Measurements from ENCODE around the gene TMEM8B. TPM values are rescaled to one million over a fixed set of nuclear protein-coding genes. Genes with fewer than 3 reads are reported as not detected.
A peak's percentile ranks its signal among the peaks of the same experiment; 100 is the strongest.

Gene TMEM8B
- total RNA-seq, 1 experiment from 2014 or later = 2.1 TPM

DNA sequence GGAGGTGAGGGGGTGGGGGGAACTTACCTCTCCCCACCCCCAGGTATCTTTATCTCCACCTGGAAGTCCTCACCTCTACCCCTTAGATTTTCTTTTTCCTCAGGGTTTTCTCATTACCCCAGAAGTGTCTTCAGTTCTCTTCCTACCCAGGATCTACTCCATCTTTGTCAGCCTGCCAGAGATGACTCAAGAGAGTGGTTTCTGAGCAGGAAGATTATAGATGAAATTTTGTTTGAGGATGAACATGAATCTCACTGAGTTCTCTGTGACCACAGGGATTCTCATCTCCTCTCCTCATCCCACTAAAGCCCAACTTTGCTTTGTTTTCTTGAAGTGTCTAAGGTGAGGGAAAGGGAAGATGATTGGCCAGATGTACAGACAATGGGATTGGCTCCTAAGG is 9.0 kb upstream of the TMEM8B start:
- H3K9me3 ChIP-seq (replicated peaks) = no peaks in the 10 kb centered on the region
- no peak for DNase-seq
- no peaks in the 10 kb centered on the region for H3K36me3 ChIP-seq
- H3K27ac ChIP-seq = no peak overlapping the region
- H3K4me3 ChIP-seq = no peak overlapping the region
- H3K27me3 ChIP-seq = no peaks in the 10 kb centered on the region
- H3K4me1 ChIP-seq = no peaks in the 10 kb centered on the region

DNA sequence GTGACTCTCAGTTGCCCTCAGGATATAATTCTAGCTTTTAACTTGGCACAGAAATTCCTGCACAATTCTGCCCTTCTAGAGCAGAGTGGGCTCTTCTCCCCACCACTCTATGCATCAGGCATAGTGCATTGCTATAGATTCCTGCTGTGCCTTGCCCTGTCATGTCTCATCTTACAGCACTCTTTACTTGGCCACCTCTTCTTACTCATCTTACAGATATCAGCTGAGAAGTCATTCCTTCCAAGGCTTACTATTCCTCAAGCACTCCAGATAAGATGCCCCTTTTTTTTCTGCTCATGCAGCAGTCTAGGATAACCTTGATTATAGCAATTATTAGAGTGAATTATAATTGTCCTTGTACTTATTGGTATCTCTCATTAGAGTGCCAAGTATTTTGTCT is 6.1 kb upstream of the TMEM8B start:
- Histone ChIP-seq H3K4me3 (no peak overlapping the region), H3K27me3 (no peaks in the 10 kb centered on the region), H3K4me1 (peaks cover 6% of the 10 kb centered on the region), H3K36me3 (no peaks in the 10 kb centered on the region), H3K9me3 (replicated peaks) (no peaks in the 10 kb centered on the region), H3K27ac (no peak overlapping the region)
- DNase-seq = no peak

DNA sequence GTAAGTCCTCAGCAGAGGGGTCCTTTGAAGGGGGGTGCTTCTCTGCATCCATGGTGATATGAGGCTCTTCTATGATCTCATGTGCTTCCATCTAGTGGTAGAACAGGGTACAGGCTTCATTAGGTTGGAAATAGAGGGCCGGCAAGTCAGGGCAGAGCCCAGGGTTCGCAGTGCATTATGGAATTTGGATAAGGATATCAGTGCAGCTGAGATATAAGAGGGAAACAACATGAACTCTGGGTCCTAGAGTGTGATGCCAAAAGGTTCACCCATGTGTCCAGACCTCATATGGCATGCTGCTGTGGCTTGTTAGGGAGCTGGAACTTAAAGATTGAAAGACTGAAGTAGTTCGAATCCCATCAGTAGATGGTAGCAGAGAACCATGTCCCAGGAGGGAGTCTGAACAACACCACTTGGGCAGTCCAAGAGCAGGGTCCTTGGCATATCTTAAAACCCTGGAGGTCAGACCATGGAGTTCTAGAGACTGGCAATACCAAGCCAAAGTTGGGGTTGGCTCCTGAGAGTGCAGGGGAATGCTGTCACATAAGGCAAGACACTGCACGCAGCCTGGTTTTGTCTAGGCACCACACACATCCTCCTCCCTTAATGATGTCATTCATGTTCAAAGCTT is 2.8 kb upstream of the TMEM8B start:
- peak; percentile 49 to 76 for DNase-seq
- Histone ChIP-seq H3K27me3 (no peaks in the 10 kb centered on the region), H3K36me3 (no peaks in the 10 kb centered on the region), H3K27ac (no peak overlapping the region), H3K9me3 (replicated peaks) (no peaks in the 10 kb centered on the region), H3K4me3 (no peak overlapping the region), H3K4me1 (peaks cover 15% of the 10 kb centered on the region)

DNA sequence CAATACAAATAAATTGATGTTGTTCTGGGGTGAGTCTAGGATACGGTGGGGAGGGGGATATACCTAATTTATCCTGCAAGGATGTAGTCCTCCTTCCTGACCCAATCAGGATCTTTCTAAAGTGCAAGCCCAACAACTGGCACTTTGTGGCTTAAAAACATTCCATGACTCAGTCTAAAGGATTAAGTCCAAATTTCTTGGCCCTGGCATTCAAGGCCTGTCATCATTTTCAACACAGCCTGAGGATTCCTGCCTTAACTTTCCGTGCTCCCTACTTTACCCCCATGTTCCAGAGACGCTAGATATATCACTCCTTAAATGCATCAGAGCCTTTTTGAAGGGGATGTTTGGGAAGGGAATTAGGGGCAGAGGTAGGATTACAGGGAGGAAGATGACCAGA is 1.5 kb upstream of the TMEM8B start:
- DNase-seq = peak in 1 of 2 experiments; percentile 17
- Histone ChIP-seq H3K36me3 (no peaks in the 10 kb centered on the region), H3K9me3 (replicated peaks) (no peaks in the 10 kb centered on the region), H3K4me3 (no peak overlapping the region), H3K4me1 (peaks cover 15% of the 10 kb centered on the region), H3K27ac (no peak overlapping the region), H3K27me3 (no peaks in the 10 kb centered on the region)

DNA sequence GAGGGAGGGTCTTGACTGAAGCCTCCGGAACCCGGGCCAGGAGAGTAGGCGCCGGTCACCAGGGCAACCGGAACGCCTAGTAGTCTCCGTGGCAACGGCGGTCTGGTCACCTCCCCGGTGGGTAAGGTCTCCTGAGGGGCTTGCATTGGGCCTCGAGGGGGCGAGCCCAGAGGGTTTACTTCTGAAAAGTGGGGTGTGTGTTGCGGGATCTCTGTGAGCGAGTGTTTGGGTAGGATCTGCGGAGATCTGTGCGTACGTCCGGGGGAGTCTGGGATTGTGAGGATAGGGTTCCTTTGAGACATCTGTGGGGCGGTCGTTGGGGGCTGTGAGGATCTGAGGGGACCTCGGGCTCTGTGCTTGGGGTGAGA is 328 bp upstream of the TMEM8B start, which contains the start of gene FAM221B:
FAM221B (minus strand) TSS at position 17 of the 368 bp plus-strand sequence. CDS start 2,571 bp downstream, outside the sequence.
- peak within 1 kb of the TSS; percentile 39; the same call in 1 of the 2 replicates for H3K27ac ChIP-seq
- H3K4me3 ChIP-seq = peak within 1 kb of the TSS; percentile 90
- no peaks in the 10 kb centered on the region for H3K27me3 ChIP-seq
- no peaks in the 10 kb centered on the region for H3K36me3 ChIP-seq
- H3K9me3 ChIP-seq (replicated peaks) = no peaks in the 10 kb centered on the region
- peaks cover 15% of the 10 kb centered on the region for H3K4me1 ChIP-seq
- DNase-seq = no peak

DNA sequence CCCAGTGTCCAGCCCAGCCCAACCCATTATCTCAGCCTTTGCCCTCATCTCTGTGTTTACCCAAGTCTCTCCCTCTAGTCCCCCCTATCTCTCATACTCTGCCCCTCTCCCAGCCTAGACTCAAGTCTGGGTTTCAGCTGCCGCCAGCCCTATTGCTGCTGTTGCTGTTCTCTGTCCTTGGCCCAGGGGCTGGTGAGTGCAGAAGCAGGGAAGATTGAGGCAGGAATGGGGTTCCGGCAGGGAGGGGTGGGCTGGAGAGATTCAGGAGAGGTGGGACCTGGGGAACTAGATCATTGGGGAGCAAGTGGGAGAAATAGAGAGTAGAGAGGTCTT is 702 bp downstream of the TMEM8B start:
- no peak overlapping the region; the same call in 1 of the 2 replicates for H3K27ac ChIP-seq
- H3K4me3 ChIP-seq = peak overlapping the region; percentile 90
- H3K27me3 ChIP-seq = no peaks in the 10 kb centered on the region
- peaks cover 15% of the 10 kb centered on the region for H3K4me1 ChIP-seq
- DNase-seq = no peak
- no peaks in the 10 kb centered on the region for H3K9me3 ChIP-seq (replicated peaks)
- no peaks in the 10 kb centered on the region for H3K36me3 ChIP-seq

DNA sequence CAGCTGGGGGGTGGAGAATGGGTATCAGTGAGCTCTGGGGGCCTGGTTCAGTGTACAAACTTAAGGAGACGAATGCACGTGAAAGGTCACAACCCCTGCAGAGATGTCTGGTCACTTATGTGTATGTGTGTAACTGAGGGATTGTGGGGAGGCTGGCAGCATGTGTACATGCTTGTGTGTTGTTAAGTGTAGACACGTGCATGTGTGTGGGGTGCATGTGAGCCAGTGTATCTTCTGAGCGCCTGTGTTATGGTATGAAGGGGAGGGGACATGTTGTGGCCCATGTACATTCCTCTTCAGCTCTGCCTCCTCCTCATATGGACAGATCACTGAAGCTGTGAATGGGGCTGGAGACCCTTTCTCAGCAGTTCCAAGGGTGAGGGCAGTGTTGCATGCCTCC is 2.0 kb downstream of the TMEM8B start:
- H3K4me3 ChIP-seq = no peak overlapping the region
- H3K36me3 ChIP-seq = no peaks in the 10 kb centered on the region
- H3K4me1 ChIP-seq = peaks cover 15% of the 10 kb centered on the region
- no peaks in the 10 kb centered on the region for H3K27me3 ChIP-seq
- no peak overlapping the region for H3K27ac ChIP-seq
- H3K9me3 ChIP-seq (replicated peaks) = no peaks in the 10 kb centered on the region
- no peak for DNase-seq

DNA sequence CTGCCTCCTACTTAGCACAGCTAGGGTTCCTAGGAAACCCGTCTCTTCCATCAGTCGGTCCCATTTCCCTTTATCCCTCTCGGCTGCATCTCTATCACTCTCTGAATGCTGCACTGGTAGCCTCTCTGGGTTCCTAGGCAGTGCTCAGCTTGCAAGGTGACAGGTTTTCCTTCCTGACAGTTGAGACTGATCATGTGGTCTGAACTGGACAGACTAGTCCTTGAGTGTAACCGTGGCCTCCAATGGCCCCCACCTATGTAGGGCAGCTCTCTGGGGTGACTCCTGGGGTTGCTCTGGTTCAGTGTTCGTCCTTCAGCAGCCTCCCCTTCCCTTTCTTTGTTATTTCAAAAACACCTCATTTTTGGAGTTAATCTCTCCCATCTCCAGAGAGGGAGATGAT is 3.8 kb downstream of the TMEM8B start:
- H3K9me3 ChIP-seq (replicated peaks) = no peaks in the 10 kb centered on the region
- no peak overlapping the region for H3K27ac ChIP-seq
- H3K4me1 ChIP-seq = peaks cover 8% of the 10 kb centered on the region
- H3K36me3 ChIP-seq = no peaks in the 10 kb centered on the region
- no peak overlapping the region for H3K4me3 ChIP-seq
- no peak for DNase-seq
- no peaks in the 10 kb centered on the region for H3K27me3 ChIP-seq

DNA sequence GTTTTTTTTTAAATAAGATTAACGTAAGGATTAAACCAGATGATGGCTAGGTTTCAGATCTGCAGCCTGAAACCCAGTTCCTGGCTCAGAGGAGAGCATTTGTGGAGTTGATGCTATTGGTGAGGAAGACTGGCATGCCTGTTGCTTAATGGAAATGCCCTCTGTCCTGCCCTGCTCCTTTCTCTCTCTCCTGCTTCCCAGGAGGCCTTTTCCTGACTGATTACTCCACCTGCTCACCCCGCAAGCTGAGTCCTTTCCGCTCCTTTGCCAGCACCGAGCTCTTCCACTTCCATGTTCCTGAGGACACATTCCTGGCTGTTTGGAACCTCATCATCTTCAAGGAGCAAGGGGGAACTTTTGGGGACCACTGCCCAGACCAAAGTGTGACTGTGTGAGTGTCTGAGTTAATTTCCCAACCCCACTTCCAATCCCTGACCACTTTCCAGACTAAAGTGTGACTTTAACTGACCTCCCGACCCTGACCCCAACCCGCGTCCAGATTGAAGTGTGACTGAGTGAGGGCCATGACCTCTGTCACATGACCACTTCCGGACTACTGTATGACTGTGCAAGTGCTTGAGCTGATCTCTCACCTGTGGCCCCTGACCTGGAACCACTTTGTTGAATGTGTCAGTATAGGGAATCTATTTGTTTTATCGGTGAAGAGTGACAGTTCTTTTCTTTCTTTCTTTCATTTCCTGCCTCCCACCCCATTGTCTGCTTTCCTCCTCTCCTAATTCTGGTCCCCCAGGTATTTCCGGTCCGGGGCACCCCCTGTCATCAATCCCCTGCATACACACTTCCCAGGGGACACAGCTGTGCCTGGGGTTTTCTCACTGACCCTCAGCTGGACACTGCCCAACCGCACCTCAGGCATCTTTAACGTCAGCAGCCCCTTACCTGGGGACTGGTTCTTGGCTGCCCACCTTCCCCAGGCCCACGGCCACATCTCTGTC is 5.5 kb downstream of the TMEM8B start:
- Histone ChIP-seq H3K27ac (no peak overlapping the region), H3K27me3 (no peaks in the 10 kb centered on the region), H3K9me3 (replicated peaks) (no peaks in the 10 kb centered on the region), H3K4me1 (peaks cover 3% of the 10 kb centered on the region; the same call in 1 of the 2 replicates), H3K36me3 (no peaks in the 10 kb centered on the region), H3K4me3 (no peak overlapping the region)
- DNase-seq = no peak

DNA sequence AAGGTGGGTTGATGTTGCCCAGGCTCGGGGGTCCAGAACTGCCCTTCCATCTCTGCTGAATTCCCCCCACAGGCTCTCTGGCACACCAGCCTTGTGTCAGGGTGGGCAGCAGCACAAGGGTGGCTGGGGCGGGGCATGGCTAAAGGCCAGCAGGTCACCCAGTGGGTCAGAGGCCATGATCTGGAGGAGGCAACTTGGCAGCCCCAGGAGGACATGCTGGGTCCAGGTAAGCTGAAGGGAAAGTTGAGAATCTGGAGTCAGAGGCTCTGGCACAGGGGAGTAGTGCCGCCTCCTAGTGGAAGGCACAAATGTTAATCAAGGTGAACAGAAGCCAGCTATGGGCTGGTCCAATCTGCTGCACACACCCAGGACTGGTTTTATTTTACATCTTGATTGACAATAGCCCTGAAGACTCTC is 6.2 kb downstream of the TMEM8B start:
- H3K27ac ChIP-seq = no peak overlapping the region
- H3K9me3 ChIP-seq (replicated peaks) = no peaks in the 10 kb centered on the region
- H3K27me3 ChIP-seq = no peaks in the 10 kb centered on the region
- no peak overlapping the region for H3K4me3 ChIP-seq
- no peaks in the 10 kb centered on the region for H3K4me1 ChIP-seq
- H3K36me3 ChIP-seq = no peaks in the 10 kb centered on the region
- no peak for DNase-seq

DNA sequence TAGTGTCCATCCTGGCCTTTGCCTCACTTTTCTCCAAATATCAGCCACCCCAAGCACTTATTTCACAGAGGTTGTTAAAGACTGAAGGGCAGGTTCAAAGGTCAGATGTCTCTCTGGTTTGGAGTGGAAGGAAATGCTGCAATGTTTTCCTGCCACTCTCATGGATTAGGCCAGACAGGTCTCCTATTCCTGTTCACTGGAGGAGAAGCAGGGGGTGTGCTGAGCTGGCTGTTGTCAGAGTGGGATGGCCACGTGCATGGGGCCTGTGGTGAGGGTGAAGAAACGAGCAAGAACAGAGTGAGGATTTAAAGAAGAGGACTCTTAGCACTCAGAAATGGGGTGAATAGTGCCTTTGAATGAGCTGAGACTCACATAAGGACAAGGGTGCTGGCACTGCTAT is 6.7 kb downstream of the TMEM8B start:
- H3K4me1 ChIP-seq = no peaks in the 10 kb centered on the region
- H3K27ac ChIP-seq = no peak overlapping the region
- no peaks in the 10 kb centered on the region for H3K36me3 ChIP-seq
- H3K27me3 ChIP-seq = no peaks in the 10 kb centered on the region
- H3K4me3 ChIP-seq = no peak overlapping the region
- H3K9me3 ChIP-seq (replicated peaks) = no peaks in the 10 kb centered on the region
- no peak for DNase-seq

DNA sequence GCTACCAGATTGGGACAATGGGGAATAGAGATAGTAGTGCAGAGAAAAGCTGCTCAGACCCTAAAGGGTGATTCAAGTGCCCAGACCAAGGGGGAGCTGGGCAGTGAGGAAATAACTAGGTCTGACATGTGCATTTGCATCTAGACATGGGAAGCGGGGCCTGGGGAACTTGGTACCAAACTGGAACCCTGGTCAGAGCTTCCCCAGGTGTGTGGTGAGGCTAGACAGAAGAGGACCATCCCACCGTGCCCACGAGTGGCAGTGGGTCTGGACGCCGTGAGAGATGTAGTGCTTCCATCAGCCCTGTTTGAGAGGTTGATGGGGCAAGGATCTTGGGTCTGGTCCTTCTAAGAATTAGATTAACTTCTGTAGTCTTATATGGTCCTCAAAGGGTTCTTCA is 7.6 kb downstream of the TMEM8B start:
- no peaks in the 10 kb centered on the region for H3K9me3 ChIP-seq (replicated peaks)
- H3K4me1 ChIP-seq = no peaks in the 10 kb centered on the region
- no peaks in the 10 kb centered on the region for H3K27me3 ChIP-seq
- H3K36me3 ChIP-seq = no peaks in the 10 kb centered on the region
- H3K4me3 ChIP-seq = no peak overlapping the region
- no peak for DNase-seq
- no peak overlapping the region for H3K27ac ChIP-seq

DNA sequence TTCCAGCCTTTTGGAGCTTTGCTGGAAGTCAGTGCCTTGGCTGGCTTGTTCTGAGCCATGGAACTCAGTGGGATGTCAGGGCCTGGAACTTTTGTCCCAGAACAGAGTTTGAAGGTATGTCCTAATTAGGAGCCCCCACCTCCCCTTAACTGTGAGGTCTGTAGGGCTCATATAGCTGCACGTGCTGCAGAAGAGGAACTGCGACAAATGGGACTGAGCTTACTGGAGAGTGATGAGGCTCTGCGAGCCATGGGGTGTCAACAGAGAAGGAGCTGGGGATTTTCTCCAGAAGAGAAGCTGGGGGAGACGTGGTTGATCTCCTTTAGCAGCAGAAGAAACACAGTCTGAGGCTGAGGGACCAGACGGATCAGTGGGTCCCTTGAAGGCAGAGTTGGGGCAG is 10.9 kb downstream of the TMEM8B start:
- Histone ChIP-seq H3K9me3 (replicated peaks) (no peaks in the 10 kb centered on the region), H3K4me1 (no peaks in the 10 kb centered on the region), H3K27ac (no peak overlapping the region), H3K27me3 (no peaks in the 10 kb centered on the region), H3K36me3 (no peaks in the 10 kb centered on the region), H3K4me3 (no peak overlapping the region)
- DNase-seq = no peak

DNA sequence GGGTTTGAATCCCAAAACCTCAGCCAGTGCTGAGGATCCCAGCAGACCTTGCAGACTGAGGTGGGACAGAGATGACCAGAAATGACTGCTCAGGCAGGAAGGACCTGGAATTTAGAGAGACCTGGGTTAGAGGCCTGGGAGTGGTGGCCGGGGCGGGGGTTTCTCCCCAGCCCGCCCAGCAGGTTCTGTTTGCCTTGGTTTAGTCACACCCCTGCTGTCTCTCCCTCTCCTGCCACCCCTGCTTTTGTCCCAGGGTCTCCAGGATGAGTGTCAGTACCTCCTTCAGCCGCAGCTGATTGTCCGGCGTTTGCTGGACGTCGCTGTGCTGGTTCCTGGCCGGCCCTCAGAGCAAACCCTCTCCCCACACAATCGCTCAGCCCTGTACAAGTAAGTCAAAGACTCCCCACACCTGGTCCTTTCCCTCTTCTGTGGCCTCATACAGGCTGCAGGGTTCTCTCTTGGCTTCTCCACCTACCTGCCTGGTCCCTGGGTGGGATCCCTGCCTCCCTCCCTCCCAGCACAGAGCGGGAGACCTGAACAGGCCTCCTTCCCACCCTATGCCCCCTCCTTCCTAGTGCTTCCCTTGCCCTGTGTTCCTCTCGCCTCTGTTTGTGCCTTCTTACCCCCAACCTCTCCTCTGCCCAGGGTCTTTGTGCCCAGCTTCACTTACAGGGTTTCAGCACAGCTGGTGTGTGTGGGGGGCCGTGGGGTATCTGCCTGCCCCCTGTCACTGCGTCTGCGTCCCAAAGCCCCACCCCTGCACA is 12.0 kb downstream of the TMEM8B start:
- H3K9me3 ChIP-seq (replicated peaks) = no peaks in the 10 kb centered on the region
- H3K27ac ChIP-seq = no peak overlapping the region
- no peaks in the 10 kb centered on the region for H3K4me1 ChIP-seq
- H3K36me3 ChIP-seq = no peaks in the 10 kb centered on the region
- H3K4me3 ChIP-seq = no peak overlapping the region
- H3K27me3 ChIP-seq = no peaks in the 10 kb centered on the region
- no peak for DNase-seq

DNA sequence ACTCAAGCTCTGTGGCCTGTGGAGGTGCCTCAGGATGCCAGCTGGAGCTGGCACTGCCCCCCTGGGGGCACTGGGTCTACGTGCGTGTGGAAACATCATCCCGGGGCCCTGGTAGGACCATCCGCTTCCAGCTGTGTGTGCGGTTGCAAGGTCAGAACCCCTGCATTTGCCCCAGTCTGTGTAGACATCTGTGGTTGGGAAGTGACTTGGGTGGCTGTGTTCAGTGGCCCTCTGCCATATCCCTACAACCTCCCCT is 12.5 kb downstream of the TMEM8B start:
- H3K4me1 ChIP-seq = no peaks in the 10 kb centered on the region
- no peak for DNase-seq
- no peaks in the 10 kb centered on the region for H3K9me3 ChIP-seq (replicated peaks)
- no peaks in the 10 kb centered on the region for H3K27me3 ChIP-seq
- H3K36me3 ChIP-seq = no peaks in the 10 kb centered on the region
- H3K4me3 ChIP-seq = no peak overlapping the region
- no peak overlapping the region for H3K27ac ChIP-seq
